Stimulated activated CD4-positive, alpha-beta T cell treated with anti-CD3 and anti-CD28 coated beads, Interleukin-1b, Interleukin-23, amount 100 ng/mL, for 24 hours (primary cell): ENCODE measurements around the gene SLC6A13.
"Not testable (repeated sequence)": the region's sequence is repeated elsewhere in the genome, so short reads cannot be mapped to it uniquely, and the experiment has no call there.

Source experiments
- DNase-seq, 4 experiments: peaks; one replicate each; pipeline ENCODE4 v3.0.0-alpha.2; 2020; ENCODE audit warnings: low read depth in 4 of 4, low spot score in 1 of 4

Gene SLC6A13

DNA sequence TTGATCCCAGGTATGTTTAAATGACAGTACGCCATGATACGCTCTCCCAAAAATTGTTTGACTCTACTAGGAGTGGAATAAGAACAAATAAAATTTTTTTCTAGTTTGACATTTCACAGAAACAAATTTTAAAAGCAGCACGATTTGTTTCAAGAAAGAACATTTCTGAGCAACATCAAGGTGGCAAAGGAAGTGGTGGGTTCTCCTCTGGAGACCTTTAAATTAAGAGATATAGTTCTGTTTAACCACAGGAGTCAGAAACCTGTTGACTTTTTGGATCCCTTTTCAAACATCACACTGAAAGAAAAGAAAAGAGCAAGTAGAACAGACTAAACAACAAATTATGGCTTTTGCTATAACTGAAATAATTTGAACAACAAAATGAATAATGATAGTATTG lies 2.5 kb upstream of the SLC6A13 start:
- DNase-seq, result no peak

DNA sequence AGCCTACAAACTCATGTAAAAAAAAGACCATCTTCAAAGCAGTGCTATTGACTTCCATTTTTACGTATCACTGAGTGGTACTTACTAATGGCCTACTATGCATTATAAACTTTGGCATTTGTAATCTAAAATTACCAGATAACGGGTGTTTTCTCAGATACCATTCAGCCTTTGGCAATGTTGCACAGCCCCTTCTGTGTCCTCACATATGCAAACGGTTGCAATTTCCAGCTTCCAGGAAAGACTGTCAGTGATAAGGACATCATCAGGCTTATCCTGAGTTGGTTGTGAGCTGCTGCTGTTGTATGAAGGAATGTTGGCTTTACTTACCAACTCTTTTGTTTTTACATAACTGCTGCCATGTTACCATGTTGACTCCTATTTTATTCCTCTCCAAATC lies 1.6 kb upstream of the SLC6A13 start:
- no peak for DNase-seq

DNA sequence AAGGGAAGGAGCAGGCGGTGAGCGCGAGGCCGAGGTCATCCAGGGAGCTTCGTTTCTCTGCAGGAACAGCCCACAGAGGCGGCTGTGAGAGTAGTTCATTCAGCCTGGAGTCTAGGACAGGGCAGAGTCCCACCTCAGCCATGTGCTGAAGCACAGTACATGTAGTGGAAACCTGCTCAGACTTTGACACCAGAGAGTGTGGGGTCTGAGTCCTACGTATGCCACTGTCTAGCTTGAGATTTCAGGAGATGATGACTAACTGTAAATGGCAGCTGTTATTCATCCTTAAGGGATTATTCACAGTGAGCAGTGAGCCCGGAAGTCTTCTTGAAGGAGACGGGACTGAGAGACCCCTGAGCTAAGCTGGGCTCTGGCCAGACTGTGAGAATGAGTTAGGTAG lies 938 bp upstream of the SLC6A13 start:
- DNase-seq, result no peak

DNA sequence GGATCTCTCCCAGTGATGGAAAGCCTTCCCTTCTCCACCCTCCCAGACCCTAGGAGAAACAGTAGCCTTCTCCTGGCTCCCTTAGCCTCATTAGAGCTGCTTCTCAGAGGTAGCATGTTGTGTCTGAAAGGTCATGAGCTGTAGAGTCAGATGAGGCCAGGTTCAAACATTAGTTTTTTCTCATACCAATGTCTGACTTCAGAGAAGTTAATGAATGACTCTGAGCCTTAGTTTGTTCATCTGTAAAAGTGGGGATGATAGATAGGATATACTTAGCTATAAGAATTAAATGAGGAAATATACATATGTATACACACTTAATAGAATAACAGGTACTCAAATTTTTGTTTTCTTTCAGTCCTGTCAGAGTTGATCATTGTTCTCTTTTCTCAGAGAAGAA lies 523 bp downstream of the SLC6A13 start:
- no peak for DNase-seq

DNA sequence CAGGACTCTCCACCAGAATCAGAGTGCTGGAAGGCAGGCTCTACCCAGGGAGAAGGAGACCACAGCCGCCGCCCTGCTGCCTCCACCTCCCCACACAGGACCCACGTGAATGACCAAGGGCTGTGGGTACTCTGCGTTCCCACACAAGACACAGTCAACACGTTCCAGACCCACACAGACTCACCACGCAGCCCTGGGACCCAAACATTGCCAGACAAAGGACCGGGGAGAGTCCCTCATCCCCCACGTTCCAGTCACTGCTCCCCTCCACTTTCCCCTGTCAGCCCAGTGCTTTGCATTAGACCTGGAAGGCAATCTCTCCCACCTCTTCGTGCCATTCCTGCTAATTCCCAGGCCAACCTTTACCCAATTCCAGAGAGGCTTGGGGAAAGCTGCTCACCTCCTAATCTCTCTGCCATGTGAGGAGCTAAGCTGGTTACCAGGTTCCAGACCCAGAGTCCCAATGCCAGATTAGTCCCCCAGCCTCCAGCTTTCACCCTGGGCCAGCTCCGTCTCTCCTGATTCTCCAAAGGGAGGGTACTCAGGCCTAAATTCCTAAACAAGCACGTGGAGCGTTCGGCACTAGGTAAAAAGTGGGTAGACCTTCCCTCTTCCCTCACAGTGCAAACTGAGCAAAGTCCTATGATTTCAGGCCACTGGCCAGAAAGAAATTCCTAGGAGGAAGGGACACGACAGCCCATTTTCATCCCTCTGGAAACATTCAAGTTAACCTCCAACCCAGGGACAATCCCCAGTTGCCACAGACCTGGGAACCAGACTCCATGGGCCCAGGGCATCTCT lies 4.9 kb downstream of the SLC6A13 start:
- no peak for DNase-seq

DNA sequence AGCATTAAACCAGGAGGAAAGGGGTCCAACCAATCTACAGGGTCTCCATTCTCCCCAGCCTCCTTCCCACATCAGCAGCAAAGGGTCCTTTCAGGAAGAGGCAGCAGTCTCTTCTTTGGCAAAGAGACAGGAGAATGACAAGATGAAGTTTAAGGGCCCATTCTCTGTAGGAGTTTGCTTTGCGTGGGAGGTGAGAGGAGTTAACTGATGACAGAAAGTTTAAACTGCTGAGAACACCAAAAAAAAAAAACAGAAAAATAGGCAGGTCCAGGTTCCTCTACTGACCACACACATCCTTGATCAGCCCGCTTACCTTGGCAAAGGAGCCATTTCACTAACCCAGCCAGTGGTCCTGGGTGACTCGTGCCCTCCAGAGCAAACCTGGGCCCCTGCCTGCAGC lies 5.7 kb downstream of the SLC6A13 start:
- DNase-seq, result no peak

DNA sequence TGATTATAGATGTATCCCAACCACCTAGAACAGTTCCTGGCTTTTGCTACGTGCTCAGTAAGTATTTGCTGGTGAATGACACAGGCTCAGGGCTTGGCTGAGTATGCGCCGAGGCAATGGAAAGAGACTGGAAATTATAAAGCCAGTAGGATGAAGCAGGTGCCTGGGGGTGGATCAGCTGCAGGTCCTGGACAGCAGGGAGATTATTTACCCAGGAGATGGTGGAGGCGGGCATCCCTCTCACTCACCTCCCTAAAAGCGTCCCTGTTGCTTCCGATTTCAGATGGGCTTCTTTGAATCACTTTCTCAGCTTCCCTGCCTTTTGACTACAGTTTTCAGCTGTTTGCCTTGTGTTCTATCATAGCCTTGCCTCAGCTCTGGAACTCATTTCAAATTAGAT lies 6.4 kb downstream of the SLC6A13 start:
- no peak for DNase-seq

DNA sequence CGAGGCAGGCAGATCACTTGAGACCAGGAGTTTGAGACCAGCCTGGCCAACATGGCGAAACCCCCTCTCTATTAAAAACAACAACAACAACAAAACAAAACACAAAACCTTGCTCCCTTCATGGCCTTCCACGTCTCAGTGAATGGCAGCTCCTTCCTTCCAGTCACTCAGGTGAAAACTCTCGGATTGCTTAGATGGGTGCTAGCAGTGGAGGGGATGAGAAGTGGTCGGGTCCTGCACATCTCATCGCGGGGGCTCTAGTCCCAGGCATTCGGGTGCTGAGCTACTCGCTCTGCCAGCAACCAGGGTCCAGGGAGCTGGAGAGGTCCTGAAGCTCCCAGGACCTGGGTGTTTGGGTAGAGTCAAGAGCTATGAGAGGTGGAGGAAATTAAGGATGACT lies 7.7 kb downstream of the SLC6A13 start:
- DNase-seq, result no peak

DNA sequence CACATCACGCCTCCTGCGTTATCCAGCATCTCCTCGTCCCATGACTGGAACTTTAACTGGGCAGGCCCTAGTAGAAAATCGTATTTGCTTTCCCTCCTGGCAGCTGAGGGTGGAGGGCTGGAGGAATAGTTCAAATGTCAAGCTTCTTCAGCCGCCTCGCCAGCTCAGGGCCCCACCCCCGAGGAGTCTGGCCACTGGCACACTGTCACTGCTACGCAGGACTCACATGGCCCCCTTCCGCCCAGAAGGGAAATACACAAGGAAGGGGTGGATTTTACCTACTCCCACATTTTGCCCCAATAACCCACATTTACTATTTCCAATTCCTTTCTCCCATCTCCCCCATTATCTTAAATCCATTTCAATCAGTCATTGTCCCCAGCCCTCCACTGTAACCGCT lies 8.6 kb downstream of the SLC6A13 start:
- DNase-seq, result no peak

DNA sequence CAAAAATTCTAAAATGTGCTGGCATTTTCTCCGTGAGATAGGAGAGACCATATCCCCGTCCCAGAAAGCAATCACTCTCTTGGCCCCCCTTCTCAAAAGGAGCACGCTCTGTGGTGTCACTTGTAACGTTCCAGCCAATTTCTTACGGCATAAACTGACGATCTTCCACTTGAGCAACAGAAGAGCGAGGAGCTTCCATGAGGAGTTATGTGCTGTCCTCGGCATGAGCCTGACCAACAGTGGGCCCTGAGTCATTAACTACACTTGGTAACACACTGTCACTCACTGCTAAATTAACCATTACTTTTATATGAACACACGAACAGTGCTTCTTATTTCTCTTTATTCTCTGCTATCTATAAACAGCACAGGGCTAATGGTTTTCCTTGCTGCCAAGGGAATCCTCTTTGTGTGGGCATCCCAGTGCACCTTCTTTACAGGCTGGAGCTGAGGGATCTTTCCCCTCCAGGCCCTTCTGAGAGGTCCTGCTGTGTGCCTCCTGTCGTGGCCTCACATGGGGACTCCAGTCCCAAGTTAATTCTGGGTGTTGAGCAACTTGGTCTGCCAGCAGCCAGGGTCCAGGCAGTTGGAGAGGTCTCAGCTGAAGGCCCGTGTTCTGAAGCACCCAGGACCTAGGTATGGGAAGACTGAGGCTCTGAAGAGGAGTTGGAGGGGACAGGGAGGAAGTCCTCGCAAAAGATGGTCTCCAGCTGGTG lies 9.4 kb downstream of the SLC6A13 start:
- no peak for DNase-seq

DNA sequence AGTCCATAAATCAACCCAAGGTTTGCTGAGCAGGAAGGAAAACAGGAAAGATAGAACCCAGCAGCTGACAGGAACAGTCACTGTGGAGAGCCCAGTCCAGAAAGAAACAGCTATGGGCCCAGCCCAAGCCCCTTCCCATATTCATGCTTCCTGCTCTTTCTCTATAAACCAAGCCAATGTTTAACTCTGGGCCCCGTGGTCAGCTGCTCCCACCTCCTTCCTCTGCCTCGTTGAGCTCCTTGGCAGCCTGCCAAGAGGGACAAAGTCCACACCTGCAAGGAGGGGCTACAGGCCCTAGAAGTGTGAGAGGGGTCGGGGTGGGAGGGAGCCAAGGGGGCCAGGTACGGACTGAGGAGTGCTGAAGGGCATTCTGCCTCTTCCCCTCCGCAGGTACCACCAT lies 10.0 kb downstream of the SLC6A13 start:
- DNase-seq, result no peak

DNA sequence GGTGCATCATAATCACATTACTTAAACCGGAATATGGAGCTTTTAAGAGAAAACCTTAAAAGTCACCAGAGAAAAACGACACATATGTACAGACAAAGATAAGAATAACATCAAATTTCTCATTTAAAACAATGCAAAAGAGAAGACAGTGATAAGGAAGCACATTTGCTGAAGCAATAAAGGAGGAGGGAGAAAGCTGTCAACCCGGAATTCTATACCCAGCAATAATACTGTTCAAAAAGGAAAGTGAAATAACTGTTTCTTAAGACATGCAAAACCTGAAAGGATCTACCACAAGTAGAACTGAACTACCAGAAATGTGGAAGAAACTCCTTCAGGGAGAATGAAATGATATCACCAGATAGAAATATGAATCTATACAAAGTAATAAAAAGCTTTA lies 15.4 kb downstream of the SLC6A13 start:
- DNase-seq, result no peak

DNA sequence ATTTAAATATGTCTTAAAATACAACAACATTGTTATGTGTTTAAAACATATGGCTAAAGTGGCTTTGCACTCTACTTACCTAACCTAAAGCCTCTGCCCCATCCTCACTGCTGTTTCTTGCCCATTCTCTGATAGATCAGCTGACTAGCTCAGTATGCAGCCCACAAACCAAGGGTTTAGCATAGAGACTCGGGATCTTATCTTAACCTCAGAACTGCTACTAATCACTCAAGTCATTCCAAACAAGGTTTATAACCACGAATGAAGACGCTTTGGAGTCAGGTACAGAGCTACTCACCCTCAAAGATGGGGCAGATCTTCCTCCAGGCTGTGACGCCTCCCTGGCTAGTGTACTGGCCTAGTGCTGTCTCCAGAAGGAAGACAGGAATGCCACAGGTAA lies 19.3 kb downstream of the SLC6A13 start:
- no peak for DNase-seq

DNA sequence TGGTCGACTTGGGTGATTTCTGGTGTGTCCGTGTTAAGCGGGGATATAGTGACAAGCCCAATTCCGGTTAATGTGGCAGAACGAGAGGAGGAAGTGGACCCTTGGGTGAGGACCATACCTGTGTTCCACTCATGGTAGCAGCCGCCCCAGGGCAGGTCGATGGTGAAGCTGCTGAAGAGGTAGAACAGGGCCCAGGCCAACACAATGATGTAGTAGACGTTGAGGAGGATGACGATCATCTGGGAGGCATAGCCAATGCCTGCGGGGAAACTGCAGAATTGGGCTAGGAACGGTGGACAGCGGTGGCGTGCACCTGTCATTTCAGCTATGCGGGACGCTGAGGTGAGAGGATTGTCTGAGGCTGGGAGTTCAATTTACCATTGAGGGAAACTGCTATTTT lies 20.1 kb downstream of the SLC6A13 start:
- no peak for DNase-seq

DNA sequence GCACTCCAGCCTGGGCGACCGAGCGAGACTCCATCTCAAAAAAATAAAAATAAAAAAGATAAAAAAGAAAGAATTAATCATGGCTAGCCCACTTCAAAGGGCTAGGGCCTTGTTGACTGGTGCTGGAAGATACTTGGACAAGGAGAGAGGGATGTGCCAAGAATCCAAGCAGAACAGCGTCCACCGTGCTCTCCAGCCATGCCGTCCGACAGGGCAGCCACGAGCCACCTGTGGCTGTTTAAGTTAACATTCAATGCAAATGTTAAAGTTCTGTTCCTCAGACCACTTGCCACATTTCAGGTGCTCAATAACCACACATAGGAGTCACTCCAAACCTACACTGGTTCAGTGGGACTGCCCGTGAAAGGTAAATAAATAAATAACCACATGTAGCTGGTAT lies 21.4 kb downstream of the SLC6A13 start:
- DNase-seq, result no peak

DNA sequence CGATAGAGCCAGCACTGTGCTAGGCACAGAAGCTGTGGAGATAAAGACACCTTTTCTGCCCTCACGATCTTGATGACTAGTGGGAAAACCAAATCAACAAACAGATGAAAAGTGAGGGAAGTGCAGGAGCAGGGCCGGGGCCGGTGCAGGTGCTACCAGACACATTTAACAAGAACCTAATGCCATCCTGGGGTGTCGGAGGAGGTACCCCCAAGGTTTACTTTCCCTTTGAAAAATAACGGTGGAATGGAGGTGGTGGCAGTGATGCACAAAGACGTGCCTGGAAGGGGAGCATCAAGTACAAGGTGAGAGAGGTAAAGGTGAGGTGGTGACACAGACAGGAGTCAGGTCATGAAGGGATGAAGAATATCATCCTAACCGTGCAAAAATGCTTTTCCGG lies 22.1 kb downstream of the SLC6A13 start:
- no peak for DNase-seq

DNA sequence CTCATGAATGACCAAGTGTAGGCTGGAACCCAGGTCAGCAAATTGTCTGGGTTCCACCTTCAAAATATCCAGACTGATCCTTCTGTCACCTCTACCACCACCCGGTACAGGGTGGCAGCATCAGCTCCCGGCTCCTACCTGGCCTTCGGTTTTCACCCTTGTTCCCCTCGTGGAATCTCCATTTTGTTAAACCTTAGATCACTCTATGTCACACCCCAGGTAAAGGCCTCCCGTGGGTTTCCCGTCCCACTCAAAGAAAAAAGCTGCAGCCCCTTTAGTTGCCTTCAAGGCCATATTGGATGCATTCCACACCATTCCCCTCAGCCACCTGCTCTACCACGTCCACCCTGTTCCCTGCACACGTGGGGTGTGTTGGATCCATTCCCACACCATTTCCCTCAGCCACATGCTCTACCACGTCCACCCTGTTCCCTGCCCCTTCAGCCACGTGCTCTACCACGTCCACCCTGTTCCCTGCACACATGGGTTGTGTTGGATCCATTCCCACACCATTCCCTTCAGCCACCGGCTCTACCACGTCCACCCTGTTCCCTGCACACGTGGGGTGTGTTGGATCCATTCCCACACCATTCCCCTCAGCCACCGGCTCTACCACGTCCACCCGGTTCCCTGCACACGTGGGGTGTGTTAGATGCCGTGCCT lies 23.8 kb downstream of the SLC6A13 start:
- DNase-seq, result no peak

DNA sequence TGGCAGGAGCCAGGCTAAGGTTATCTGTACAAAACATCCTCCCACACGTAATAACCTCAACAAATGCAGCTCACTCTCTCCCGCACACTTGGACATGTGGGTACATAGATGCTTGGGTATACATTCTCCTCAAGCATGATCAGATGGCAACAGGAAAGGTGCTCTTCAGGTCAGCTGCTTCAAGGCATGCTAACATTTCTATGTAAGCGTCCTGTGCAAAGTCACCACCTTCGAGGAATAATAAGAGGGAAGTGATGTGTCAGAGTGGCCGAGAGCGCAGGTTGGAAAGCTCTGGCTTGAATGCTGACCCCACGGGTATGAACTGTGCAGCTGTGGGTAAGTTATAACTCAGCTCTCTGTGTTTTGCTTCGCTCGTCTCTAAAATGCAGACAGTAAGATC lies 24.5 kb downstream of the SLC6A13 start:
- no peak for DNase-seq

DNA sequence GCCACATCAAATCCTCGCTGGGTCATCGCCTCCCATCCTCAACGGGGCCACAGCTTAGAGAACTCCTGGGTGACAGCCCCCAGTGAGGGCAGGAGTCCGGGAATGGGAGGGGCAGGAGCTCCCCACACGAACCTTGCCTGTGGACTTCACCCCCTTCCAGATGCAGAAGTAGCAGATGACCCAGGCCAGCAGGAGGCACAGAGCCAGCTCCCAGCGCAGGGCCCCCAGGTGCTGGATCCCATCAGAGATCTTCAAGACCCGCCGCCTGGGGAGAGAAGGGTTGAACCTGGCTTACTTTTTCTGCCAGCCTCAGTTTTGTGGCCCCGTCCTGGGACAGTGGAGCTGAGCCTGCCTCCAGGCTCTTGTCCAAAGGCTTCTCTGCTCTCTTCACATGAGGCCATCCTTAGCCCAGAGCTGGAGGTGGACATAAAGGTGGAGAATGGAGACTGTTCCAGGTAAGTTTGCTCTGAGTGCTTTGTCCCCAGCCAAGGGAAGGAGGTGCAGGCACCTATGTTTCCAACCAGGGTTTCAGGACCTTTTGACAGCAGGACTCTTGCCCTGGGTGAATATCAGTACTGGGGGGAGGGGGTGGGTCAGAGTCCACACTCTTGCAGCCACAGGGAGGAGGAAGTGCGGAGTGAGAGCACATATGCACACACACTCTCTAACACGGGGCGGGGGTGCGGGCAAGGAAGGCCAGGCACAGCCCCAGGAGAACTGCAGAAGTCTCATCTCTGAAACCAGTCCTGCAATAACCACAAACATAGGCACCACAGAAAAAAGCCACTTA lies 25.4 kb downstream of the SLC6A13 start:
- DNase-seq, result no peak

DNA sequence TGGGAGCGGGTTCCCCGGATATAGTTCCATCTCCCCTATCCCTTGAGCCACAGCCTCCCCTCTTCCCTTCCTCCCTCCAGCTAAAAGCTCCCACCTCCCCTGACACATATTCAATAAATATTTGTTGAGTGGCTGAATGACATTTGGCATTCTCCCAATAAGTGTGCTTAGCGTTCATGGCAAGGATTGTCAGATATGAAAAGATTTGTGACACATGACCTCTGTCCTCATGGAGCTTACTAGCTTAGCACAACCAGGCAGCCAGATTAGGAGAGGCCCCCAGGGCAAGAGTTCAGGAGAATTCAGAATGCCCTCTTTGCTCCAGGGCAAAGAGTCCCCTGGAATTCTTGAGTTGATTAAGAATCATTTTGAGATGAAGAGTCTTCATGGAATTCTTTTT lies 26.2 kb downstream of the SLC6A13 start:
- DNase-seq, result no peak

DNA sequence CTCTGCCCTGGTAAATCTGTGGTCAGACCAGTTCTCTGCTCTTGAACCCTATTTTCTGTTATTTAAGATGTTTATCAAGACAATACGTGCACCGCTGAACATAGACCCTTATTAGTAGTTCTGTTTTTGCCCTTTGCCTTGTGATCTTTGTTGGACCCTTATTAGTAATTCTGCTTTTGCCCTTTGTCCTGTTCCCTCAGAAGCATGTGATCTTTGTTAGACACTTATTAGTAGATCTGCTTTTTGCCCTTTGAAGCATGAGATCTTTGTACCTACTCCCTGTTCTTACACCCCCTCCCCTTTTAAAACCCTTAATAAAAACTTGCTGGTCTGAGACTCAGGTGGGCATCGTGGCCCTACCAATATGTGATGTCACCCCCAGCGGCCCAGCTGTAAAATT lies 26.7 kb downstream of the SLC6A13 start:
- DNase-seq, result not testable (repeated sequence)
